BJ (cell line): ENCODE data around the gene KCNJ16. TPM values are rescaled to one million over a fixed set of nuclear protein-coding genes. Genes with fewer than 3 reads are reported as not detected.

Source experiments
- CTCF ChIA-PET: fragments of 350-600 bp; formaldehyde crosslinking; extraction: SDS; loops from one replicate; lab custom pipeline; 2021; ENCODE audit warnings: antibody characterized with exemption, inconsistent platforms; lab: Yijun Ruan, JAX
- POLR2A ChIA-PET: fragments of 300-600 bp; sonication (Branson Sonifier 250); formaldehyde crosslinking; extraction: SDS; loops from one replicate; lab custom pipeline; 2021; ENCODE audit warnings: antibody characterized with exemption; lab: Charles Lee
- DNase-seq: peaks from one replicate; pipeline ENCODE4 v3.0.0-alpha.2; 2011; ENCODE audit warnings: low read depth
- H3K27me3 ChIP-seq: 2 replicates; pipeline ENCODE4 v1.6.0; 2011; ENCODE audit warnings: low read length; ENCODE audit not compliant: control insufficient read depth, insufficient read depth
- H3K36me3 ChIP-seq: 2 replicates; pipeline ENCODE4 v1.5.1; 2011; ENCODE audit warnings: low read length; ENCODE audit not compliant: control insufficient read depth, insufficient read depth
- H3K4me3 ChIP-seq: 2 replicates; pipeline ENCODE4 v1.5.1; 2011; ENCODE audit warnings: low read depth, mild to moderate bottlenecking, control low read depth, low read length
- CTCF ChIP-seq: IDR thresholded peaks from 2 replicates; pipeline ENCODE4 v1.5.1; 2011; ENCODE audit warnings: low read depth, mild to moderate bottlenecking, control low read depth, inconsistent platforms, low read length, moderate library complexity; ENCODE audit not compliant: insufficient read depth
- polyA plus RNA-seq: library from polyadenylated mRNA; depleted of rRNA; stranded (reverse); fragments of >200 nt; gene quantifications from 2 replicates; pipeline ENCODE4 v1.2.3, GENCODE V29; 2011

KCNJ16 gene
- polyA plus RNA-seq, 1 experiment = not detected

DNA sequence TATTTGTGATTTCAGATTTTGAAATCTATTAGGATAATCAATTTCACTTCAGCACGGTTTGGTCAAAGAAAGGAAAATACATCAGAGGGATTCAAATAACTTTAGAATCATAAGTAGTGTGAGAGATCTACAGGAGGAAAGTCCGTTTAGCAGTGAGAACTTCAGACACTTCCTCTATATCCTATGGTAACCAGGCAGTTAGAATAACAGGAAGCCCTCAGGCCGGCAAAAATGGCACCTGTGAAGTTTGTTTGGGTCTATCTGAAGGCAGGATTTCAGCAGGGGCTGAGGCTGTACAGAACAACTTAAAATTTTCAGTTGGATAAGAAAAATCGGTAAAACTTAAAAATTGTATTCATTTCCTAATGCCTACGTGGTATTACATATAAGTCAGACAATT lies 24.9 kb downstream of the KCNJ16 start:
- TF ChIP-seq CTCF = no peak
- CTCF ChIA-PET = no interaction called here
- no peak for DNase-seq
- H3K36me3 ChIP-seq = no peaks in the 10 kb centered on the region
- POLR2A ChIA-PET = no interaction called here
- H3K27me3 ChIP-seq = no peaks in the 10 kb centered on the region
- H3K4me3 ChIP-seq = no peak overlapping the region

DNA sequence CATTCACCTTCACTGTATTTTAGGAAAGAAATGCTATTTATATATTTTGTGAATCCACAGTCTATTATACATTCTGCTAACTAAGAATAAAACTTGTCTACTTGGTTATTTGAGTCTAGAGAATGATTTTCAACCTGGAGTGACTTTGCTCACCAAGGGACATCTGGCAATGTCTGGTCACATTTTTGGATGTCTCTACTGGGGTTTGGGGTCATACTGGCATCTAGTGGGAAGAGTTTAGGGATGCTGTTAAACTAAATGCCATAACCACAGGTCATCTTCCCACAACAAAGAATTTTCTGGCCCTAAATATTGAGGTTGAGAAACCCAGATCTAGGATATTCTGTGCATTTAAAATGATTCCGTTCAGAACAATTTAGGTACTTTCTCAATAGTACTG lies 26.0 kb downstream of the KCNJ16 start:
- no peak for TF ChIP-seq CTCF
- CTCF ChIA-PET = no interaction called here
- no peaks in the 10 kb centered on the region for H3K27me3 ChIP-seq
- POLR2A ChIA-PET = no interaction called here
- no peaks in the 10 kb centered on the region for H3K36me3 ChIP-seq
- DNase-seq = no peak
- no peak overlapping the region for H3K4me3 ChIP-seq

DNA sequence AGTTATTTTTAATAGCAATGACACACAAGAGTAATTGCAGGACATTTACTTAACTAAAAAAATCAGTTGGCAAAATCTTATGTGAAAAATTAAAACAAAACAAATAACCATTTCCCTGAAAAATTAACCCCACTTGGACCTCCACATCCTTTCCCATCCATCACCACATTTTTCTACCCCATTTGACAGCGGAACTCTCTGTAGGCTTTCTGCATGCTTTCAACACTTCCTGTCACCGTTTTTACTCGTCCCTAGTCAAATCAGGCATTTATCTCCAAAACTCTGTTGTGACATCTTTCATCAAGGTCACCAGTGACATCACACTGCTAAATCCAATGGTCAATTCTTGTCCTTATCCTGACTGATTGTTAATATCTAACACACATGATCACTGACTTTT lies 27.5 kb downstream of the KCNJ16 start:
- Histone ChIP-seq H3K27me3 (no peaks in the 10 kb centered on the region), H3K36me3 (no peaks in the 10 kb centered on the region), H3K4me3 (no peak overlapping the region)
- DNase-seq = no peak
- ChIA-PET CTCF (no interaction called here), POLR2A (no interaction called here)
- no peak for TF ChIP-seq CTCF

DNA sequence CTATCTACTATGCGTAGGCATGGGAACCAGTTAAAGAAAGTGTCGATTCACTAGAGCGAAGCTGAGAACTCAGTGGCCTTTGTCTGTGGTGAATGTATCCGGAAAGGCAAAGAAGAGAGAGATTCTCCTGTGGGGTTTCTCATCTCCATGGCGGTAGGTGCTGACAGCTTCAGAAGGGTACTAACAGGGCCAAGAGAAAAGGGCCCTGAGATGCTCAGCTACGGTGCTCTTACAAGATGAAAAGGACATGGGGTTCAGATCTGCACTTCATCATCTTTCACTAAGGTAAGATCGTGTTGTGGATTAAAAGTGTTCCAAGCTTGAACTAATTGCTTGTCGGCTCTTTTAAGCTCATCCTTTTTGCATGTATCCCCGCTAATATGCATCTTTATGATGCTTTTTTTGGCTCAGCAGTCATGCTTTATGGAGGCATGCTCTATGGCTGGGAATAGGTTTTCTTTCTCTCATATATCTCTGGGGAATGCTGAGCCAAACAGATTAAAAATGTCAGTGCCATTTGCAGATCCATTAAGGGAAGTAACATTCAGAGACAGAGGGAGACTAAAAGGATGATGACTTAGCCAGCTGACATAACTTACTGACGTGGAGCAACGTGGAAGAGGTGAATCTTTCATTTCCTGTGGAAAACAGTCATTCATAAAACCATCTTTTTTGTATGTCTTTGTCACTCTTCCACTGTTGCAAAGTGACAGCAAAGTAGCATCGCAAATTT lies 29.9 kb downstream of the KCNJ16 start:
- TF ChIP-seq CTCF = no peak
- H3K27me3 ChIP-seq = no peaks in the 10 kb centered on the region
- no peak for DNase-seq
- no peak overlapping the region for H3K4me3 ChIP-seq
- no peaks in the 10 kb centered on the region for H3K36me3 ChIP-seq
- ChIA-PET POLR2A (interaction anchor here (0.5 kb wide), 1 partner anchor 41 kb away, joined by 21 read pairs; no protein-coding TSS in a partner anchor), CTCF (interaction anchor here (0.5 kb wide), 1 partner anchor 252 kb away, joined by 4 read pairs; no protein-coding TSS in a partner anchor)

- DNase-seq = no peak
- no peak overlapping the region for H3K4me3 ChIP-seq
- ChIA-PET POLR2A (no interaction called here), CTCF (no interaction called here)
- no peak for TF ChIP-seq CTCF
- H3K27me3 ChIP-seq = no peaks in the 10 kb centered on the region
- H3K36me3 ChIP-seq = no peaks in the 10 kb centered on the region
These were observed 30.6 kb downstream of the KCNJ16 start for GRCh38 chr17:70105641-70106040.
